ENCODE measurements around the gene ARMC3. TPM values are rescaled to one million over a fixed set of nuclear protein-coding genes. Genes with fewer than 3 reads are reported as not detected.
A peak's percentile ranks its signal among the peaks of the same experiment; 100 is the strongest.

ARMC3 gene
- total and polyA plus RNA-seq, 9 of the 15 experiments (the other 6 are each of a cell fraction or from before 2014, with no cell fraction given) = 0.33 to 1.1 (median 0.62) TPM

- TF ChIP-seq ELK3 (CRISPR knock-in tag; IDR thresholded peaks at IDR 0.05) (0 out of 2 replicates have a peak, but pooled peaks have one; percentile 33), ZNF217 (CRISPR knock-in tag; IDR thresholded peaks at IDR 0.05) (no peak), IRF9 (tag; IDR thresholded peaks at IDR 0.05) (no peak), ATF2 (CRISPR knock-in tag; IDR thresholded peaks at IDR 0.05) (no peak), BRD4 (IDR thresholded peaks at IDR 0.05) (no peak), SMAD3 (CRISPR knock-in tag; conservative IDR thresholded peaks at IDR 0.05) (no peak), ZNF639 (CRISPR knock-in tag; conservative IDR thresholded peaks at IDR 0.05 in 1 of 2, IDR thresholded peaks at IDR 0.05 in 1 of 2) (no peak; a peak in 2 of 4 replicates), FUS (optimal IDR thresholded peaks at IDR 0.05; ENCODE audit: low read depth, low read length) (peak; percentile 96), ZNF655 (CRISPR knock-in tag; IDR thresholded peaks at IDR 0.05) (no peak), JUND (IDR thresholded peaks at IDR 0.05; ENCODE audit: borderline replicate concordance, low read depth, low read length) (no peak), JUND (tag; IDR thresholded peaks at IDR 0.05; ENCODE audit: borderline replicate concordance, low read depth, low read length) (no peak; the same call in 2 of the 3 replicates), KDM1A (IDR thresholded peaks at IDR 0.05) (peak in 1 of 2 experiments; percentile 36; a peak in 1 of 4 replicates), ZNF282 (CRISPR knock-in tag; IDR thresholded peaks at IDR 0.05) (no peak), RAD21 (CRISPR knock-in tag; conservative IDR thresholded peaks at IDR 0.05 in 1 of 2, IDR thresholded peaks at IDR 0.05 in 1 of 2) (no peak), ARID1B (IDR thresholded peaks at IDR 0.05) (no peak), ZBTB8A (IDR thresholded peaks at IDR 0.05; ENCODE audit: partially characterized antibody) (peak; percentile 61), TAF15 (IDR thresholded peaks at IDR 0.05; ENCODE audit: low read depth, low read length) (no peak), EWSR1 (IDR thresholded peaks at IDR 0.05; ENCODE audit: borderline replicate concordance, low read depth, partially characterized antibody) (peak; percentile 98)
These were observed 127.8 kb downstream of the ARMC3 start (continued) for GRCh38 chr10:23055424-23056185.

Data from K562 (cell line).